A549 (cell line): ENCODE measurements around the gene GPT2.

Experiments
- CBX2 ChIP-seq: fragments of 200-600 bp; sonication (generic); IDR thresholded peaks from 2 replicates; pipeline ENCODE4 v1.6.1; 2016; ENCODE audit warnings: low read depth, mild to moderate bottlenecking, borderline replicate concordance
- CHD4 ChIP-seq: fragments of 200-600 bp; sonication (generic); IDR thresholded peaks from 2 replicates; pipeline ENCODE4 v1.6.1; 2016; ENCODE audit warnings: antibody characterized with exemption, mild to moderate bottlenecking, borderline replicate concordance
- CTCF ChIP-seq: fragments of >200 bp; sonication (Bioruptor Twin); formaldehyde crosslinking; IDR thresholded peaks from 3 replicates; pipeline ENCODE4 v1.5.1; 2016
- FOSL2 ChIP-seq, 2 experiments: fragments of 450-650 bp in 1 of 2; fragments of >200 bp in 1 of 2; sonication (Bioruptor Twin) in 1 of 2; formaldehyde crosslinking; IDR thresholded peaks; 2 replicates each; pipeline versions ENCODE4 v1.5.0 to v1.6.1; 2016 to 2020; ENCODE audit warnings: mild to moderate bottlenecking in 1 of 2, moderate library complexity in 1 of 2
- GATA3 ChIP-seq: IDR thresholded peaks from 2 replicates; pipeline ENCODE4 v1.6.1; 2012; ENCODE audit warnings: borderline replicate concordance
- HOXB13 ChIP-seq: fragments of 250-450 bp; sonication (Bioruptor Pico); IDR thresholded peaks from 2 replicates; pipeline ENCODE4 v1.5.0; 2020; ENCODE audit warnings: low read depth, mild to moderate bottlenecking, moderate library complexity
- MAFK ChIP-seq: fragments of 450-650 bp; IDR thresholded peaks from 2 replicates; pipeline ENCODE4 v1.6.1; 2014; ENCODE audit not compliant: partially characterized antibody
- POLR2A ChIP-seq: IDR thresholded peaks from 2 replicates; pipeline ENCODE4 v1.6.1; 2012; ENCODE audit warnings: mild to moderate bottlenecking, low read length
- SMC3 ChIP-seq: fragments of >200 bp; sonication (Bioruptor Twin); formaldehyde crosslinking; IDR thresholded peaks from 3 replicates; pipeline ENCODE4 v1.6.1; 2018; ENCODE audit warnings: inconsistent platforms
- TP53 ChIP-seq: fragments of 250-450 bp; sonication (Bioruptor Pico); IDR thresholded peaks from 2 replicates; pipeline ENCODE4 v1.5.0; 2021; ENCODE audit warnings: mild to moderate bottlenecking, moderate library complexity
- TF ChIP-seq, protein P1 (sequence below): fragments of 450-650 bp; IDR thresholded peaks from 2 replicates; pipeline ENCODE4 v1.6.1; 2014; ENCODE audit warnings: antibody characterized with exemption

- no peak for TF ChIP-seq POLR2A
- no peak for TF ChIP-seq CTCF
- TF ChIP-seq, protein P1, sequence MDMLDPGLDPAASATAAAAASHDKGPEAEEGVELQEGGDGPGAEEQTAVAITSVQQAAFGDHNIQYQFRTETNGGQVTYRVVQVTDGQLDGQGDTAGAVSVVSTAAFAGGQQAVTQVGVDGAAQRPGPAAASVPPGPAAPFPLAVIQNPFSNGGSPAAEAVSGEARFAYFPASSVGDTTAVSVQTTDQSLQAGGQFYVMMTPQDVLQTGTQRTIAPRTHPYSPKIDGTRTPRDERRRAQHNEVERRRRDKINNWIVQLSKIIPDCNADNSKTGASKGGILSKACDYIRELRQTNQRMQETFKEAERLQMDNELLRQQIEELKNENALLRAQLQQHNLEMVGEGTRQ = no peak
- no peak for TF ChIP-seq TP53 (CRISPR knock-in tag)
- no peak for TF ChIP-seq CHD4
- no peak for TF ChIP-seq FOSL2 (IDR thresholded peaks at IDR 0.05)
- TF ChIP-seq FOSL2 (CRISPR knock-in tag; IDR thresholded peaks at IDR 0.05) = no peak
- TF ChIP-seq HOXB13 (CRISPR knock-in tag) = no peak
- no peak for TF ChIP-seq SMC3
- peak; percentile 83 for TF ChIP-seq MAFK
- TF ChIP-seq CBX2 = no peak
- TF ChIP-seq GATA3 = no peak
These were observed 78.5 kb downstream of the GPT2 start for GRCh38 chr16:46962629-46963028.
